ENCODE results near the gene RXFP1. TPM values are rescaled to one million over a fixed set of nuclear protein-coding genes. Genes with fewer than 3 reads are reported as not detected.

RXFP1 gene
- total RNA-seq, 1 donor from 2014 or later = not detected

- no peak for DNase-seq (ENCODE audit: low read depth in 2 of 2)
Observed at GRCh38 chr4:158541506-158541905, 19.8 kb downstream of the RXFP1 start.

GRCh38 chr4:158543191-158543590, 21.5 kb downstream of the RXFP1 start:
- DNase-seq (ENCODE audit: low read depth in 2 of 2) = no peak

- no peak for DNase-seq (ENCODE audit: low read depth in 2 of 2)
Observed at GRCh38 chr4:158544141-158544540, 22.5 kb downstream of the RXFP1 start.

DNA sequence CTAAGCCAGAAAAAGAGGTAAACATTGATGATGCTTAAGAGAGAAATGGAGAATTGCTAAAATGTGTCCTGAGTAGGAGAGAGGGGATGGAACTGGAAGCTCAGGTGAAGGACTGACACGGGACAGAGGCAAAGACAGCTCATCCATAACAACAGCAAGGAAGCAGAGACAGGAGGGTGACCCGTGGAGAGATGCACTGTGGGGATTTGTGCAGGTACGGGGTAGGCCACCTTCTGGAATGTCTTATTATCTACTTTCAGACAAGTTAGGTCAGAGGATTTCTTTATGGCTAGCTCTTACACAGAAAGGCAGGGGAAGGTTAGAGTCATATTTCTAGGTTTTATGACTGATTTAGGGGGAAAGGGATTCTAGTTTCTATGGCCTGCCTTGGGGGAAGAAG, 31.7 kb downstream of the RXFP1 start:
- no peak for DNase-seq (ENCODE audit: low read depth in 2 of 2)

DNA sequence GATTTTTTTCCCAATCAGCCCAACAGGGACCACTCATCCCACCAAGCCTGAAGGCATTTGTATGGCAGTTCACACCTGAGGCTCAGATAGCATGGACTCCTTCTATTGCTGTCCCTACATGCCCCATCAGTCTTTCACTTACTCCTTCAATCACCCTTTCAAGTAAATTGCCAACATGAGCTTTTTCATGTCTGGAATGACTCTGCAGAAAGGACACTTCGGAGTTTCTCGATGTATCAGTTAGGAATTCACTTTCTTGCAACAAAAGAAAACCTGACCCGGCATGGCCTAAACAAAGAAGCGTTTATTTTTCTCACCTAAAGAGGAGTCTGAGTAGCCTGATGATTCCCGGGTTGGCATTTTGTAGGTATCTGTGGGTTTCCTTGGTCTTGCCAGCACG, 38.6 kb downstream of the RXFP1 start:
- DNase-seq (ENCODE audit: low read depth in 2 of 2) = no peak

- DNase-seq (ENCODE audit: low read depth in 2 of 2) = no peak
Observed at GRCh38 chr4:158566860-158567259, 45.2 kb downstream of the RXFP1 start.

GRCh38 chr4:158571736-158572135, 50.1 kb downstream of the RXFP1 start:
- no peak for DNase-seq (ENCODE audit: low read depth in 2 of 2)

GRCh38 chr4:158572608-158573007, 50.9 kb downstream of the RXFP1 start:
- DNase-seq (ENCODE audit: low read depth in 2 of 2) = no peak

- DNase-seq (ENCODE audit: low read depth in 2 of 2) = peak; percentile 47 to 53
Observed at GRCh38 chr4:158578476-158578875, 56.8 kb downstream of the RXFP1 start.

- DNase-seq (ENCODE audit: low read depth in 2 of 2) = no peak
Observed at GRCh38 chr4:158580064-158580463, 58.4 kb downstream of the RXFP1 start.

DNA sequence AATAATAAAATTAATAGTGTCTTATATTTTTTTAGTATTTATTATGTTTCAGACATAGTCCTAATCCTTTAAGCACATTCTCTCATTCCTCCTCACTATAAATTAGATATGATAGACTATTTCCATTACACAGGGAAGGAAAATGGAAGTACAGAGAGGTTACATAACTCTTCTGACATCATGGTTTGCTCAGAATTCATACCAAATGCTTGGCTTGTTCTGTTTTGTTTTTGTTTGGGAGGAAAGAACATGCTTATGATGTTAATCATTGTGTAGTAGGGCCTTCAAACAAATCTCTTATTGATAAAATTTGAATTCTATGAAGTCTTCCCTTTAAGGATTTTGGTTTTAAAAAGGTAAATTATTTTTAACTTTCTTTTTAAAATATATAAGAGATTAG, 59.5 kb downstream of the RXFP1 start:
- no peak for DNase-seq (ENCODE audit: low read depth in 2 of 2)

DNA sequence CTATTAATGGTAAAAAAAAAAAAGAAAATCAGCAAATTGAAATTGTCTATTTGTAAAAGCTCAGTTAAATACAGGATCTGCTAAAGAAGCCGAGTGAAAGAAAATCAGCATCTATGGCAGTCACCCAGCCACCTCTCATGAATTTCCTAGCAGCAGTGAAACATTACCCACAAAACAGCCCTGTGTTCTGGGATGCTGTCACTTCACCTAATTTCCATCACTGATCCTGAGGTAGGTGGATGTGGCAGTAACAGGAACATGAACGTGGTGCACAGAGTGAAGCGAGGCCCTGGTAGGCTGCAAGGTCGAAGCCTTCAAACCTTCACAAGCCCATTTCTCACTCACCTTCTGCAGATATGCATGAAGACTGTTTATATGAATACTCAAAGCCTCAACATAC, 65.2 kb downstream of the RXFP1 start:
- no peak for DNase-seq (ENCODE audit: low read depth in 2 of 2)

DNA sequence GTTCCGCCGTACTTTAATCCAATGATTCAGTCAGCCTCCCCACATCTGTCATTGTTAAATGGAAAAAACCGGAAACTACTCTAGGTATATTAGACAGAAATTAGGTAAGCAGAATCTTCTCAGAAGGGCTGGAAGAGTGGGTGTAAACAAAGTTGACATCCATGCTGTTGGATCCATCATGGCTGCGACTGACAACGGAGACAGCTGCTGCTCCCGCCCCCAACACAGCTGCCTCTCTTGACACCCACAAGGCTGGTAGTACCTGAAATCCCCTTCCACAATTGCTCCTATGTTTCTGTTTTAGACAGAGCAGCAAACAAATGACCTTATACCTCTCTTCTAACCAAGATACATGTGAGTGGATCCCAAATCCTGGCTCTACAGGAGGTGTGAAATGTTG, 66.6 kb downstream of the RXFP1 start:
- no peak for DNase-seq (ENCODE audit: low read depth in 2 of 2)

DNA sequence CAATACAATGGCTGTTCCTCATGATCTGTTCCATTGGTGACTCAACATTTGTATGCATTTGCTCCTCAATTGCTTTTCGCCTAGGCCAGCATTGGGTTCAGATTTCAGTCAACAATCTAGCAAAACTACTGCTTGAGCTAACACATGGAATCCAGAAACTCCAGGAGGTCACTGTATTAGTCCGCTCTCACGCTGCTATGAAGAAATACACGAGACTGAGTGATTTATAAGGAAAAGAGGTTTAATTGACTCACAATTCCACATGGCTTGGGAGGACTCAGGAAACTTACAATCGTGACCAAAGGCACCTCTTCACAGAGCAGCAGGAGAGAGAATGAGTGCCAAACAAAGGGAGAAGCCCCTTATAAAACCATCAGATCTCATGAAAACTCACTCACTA, 67.1 kb downstream of the RXFP1 start:
- DNase-seq (ENCODE audit: low read depth in 2 of 2) = no peak

- no peak for DNase-seq (ENCODE audit: low read depth in 2 of 2)
Observed at GRCh38 chr4:158590306-158590705, 68.6 kb downstream of the RXFP1 start.

GRCh38 chr4:158590824-158591223, 69.1 kb downstream of the RXFP1 start:
- no peak for DNase-seq (ENCODE audit: low read depth in 2 of 2)

GRCh38 chr4:158597879-158598596, 76.4 kb downstream of the RXFP1 start:
- no peak for DNase-seq (ENCODE audit: low read depth in 2 of 2)

DNA sequence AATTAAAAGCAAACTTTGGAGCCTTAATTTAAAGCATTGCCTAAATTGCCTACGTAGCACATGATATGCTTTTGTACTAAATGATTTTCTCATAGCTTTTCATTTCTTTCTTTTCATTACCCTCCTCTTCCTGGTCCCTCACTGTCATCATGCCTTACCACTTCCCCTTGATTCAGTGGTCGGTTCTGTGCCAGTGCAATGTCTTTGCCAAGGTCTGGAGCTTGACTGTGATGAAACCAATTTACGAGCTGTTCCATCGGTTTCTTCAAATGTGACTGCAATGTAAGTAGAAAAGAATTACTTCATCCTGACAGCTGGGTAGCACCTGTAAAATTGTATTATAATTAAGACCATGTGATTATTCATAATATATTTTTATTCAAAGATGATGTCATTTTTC, 77.5 kb downstream of the RXFP1 start:
- no peak for DNase-seq (ENCODE audit: low read depth in 2 of 2)

DNA sequence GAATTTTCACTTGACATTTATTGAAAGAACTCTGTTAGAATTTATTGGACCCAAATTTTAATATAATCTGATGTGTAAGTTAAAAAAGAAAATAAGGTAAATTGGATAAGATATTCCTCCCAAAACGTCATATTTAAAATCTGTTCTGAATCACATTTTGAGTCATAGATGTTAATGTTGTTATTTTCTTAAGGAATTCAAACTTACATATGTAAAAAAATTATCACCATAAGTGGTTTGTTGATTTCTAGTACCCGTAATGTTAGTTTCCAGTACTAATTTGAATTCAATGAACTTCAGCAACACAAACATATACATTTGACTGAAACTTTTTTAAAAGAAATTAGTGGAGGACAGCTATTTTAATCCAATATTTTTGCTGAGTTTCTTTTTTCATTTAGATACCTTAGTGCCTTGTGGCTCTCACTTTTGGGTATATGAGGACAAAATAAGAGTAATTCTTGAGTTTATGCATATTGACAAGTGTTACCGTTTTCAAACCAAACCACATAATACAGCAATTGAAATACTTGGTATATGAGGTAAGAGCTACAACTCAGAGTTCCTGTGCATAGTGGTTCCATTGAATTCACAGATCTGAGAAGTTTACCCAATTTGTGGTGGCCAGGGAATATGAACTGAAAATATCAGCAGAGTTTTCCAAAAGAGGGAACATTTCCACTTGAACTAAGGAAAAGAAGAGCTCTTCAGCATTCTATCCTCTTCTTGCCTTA, 78.2 kb downstream of the RXFP1 start:
- DNase-seq (ENCODE audit: low read depth in 2 of 2) = no peak

GRCh38 chr4:158604369-158604768, 82.7 kb downstream of the RXFP1 start:
- no peak for DNase-seq (ENCODE audit: low read depth in 2 of 2)

- no peak for DNase-seq (ENCODE audit: low read depth in 2 of 2)
Observed at GRCh38 chr4:158605393-158605792, 83.7 kb downstream of the RXFP1 start.

DNA sequence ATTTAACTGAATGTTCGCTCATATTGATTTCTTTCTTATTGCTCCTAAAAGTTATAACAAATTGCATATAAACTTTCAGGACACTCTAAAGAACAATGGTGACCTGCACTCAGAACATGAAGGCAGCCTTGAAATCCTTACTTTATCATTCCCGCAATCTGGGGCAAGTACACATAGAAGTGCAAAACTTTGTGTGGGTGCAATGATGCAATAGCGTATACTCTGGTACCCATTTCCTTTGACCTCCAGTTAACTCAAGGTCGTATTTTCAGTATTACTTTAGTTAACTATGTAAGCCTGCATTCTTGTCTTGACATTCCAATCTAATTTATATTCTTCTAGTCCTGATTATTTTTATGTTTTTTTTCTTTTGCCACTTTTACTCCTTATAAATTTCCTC, 85.3 kb downstream of the RXFP1 start:
- DNase-seq (ENCODE audit: low read depth in 2 of 2) = no peak

DNA sequence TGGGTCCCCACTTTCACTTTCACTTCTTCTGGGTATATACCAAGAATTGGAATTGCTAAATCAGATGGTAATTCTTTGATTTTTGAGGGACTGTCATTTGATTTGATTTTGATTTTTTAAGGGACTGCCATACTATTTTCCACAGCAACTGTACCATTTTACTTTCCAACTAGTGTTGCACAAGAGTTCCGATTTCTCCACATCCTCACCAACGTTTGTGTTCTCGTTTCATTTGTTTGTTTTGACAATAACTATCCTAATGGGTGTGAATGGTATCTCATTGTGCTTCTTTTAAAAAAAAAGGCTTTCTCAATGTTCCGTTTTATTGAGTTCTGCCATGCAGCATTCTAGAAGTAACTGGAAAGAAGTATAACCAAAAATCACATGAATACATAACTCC, 87.4 kb downstream of the RXFP1 start:
- DNase-seq (ENCODE audit: low read depth in 2 of 2) = no peak
